CD14-positive monocyte (primary cell): ENCODE data around the gene ZFYVE28. TPM values are rescaled to one million over a fixed set of nuclear protein-coding genes. Genes with fewer than 3 reads are reported as not detected.

ENCODE experiments used
- DNase-seq, 3 donors: peaks; one replicate each; pipeline ENCODE4 v3.0.0-alpha.2; 2011 to 2022
- H2AFZ ChIP-seq: 2 replicates; pipeline ENCODE4 v1.6.0; 2012; ENCODE audit warnings: mild to moderate bottlenecking, low read depth, low read length, inconsistent platforms; ENCODE audit not compliant: insufficient read depth, poor library complexity, severe bottlenecking
- H3K27ac ChIP-seq, 2 donors: 1 replicate in 1 of 2; 2 replicates in 1 of 2; pipeline ENCODE4 v1.5.1; 2012 to 2013; ENCODE audit warnings: low read length in 2 of 2, control low read depth in 1 of 2, inconsistent platforms in 1 of 2, low read depth in 1 of 2, mild to moderate bottlenecking in 1 of 2
- H3K27me3 ChIP-seq, 2 donors: one replicate each; pipeline versions ENCODE4 v1.6.0 to v1.6.1; 2011 to 2013; ENCODE audit warnings: low read length in 2 of 2; ENCODE audit not compliant: control insufficient read depth in 2 of 2, insufficient read depth in 2 of 2
- H3K36me3 ChIP-seq, 2 donors: replicated peaks in 1 of 2; 1 replicate in 1 of 2; 2 replicates in 1 of 2; pipeline versions ENCODE4 v1.5.1 to v1.6.1; 2012 to 2013; ENCODE audit warnings: low read length in 2 of 2, control low read depth in 1 of 2, inconsistent platforms in 1 of 2, mild to moderate bottlenecking in 1 of 2; ENCODE audit not compliant: insufficient read depth in 2 of 2, control insufficient read depth in 1 of 2
- H3K4me1 ChIP-seq, 2 donors: 1 replicate in 1 of 2; 2 replicates in 1 of 2; pipeline versions ENCODE4 v1.5.1 to v1.6.1; 2012 to 2013; ENCODE audit warnings: low read length in 2 of 2, control low read depth in 1 of 2, inconsistent platforms in 1 of 2, mild to moderate bottlenecking in 1 of 2, moderate library complexity in 1 of 2; ENCODE audit not compliant: insufficient read depth in 2 of 2, control insufficient read depth in 1 of 2
- H3K4me2 ChIP-seq: replicated peaks from 2 replicates; pipeline ENCODE3; 2012; ENCODE audit warnings: low read length, moderate library complexity, mild to moderate bottlenecking; ENCODE audit not compliant: poor library complexity, severe bottlenecking; ENCODE audit errors: extremely low read depth
- H3K4me3 ChIP-seq, 3 experiments: fragments of 200-600 bp in 1 of 3; sonication (generic) in 1 of 3; replicated peaks in 1 of 3; 1 replicate in 2 of 3; 2 replicates in 1 of 3; pipeline ENCODE4 v1.5.1; 2011 to 2013; ENCODE audit warnings: low read length in 3 of 3, mild to moderate bottlenecking in 3 of 3, control low read depth in 2 of 3, low read depth in 2 of 3, inconsistent platforms in 1 of 3, moderate library complexity in 1 of 3
- H3K79me2 ChIP-seq: 2 replicates; pipeline ENCODE4 v1.6.0; 2012; ENCODE audit warnings: mild to moderate bottlenecking, control low read depth, inconsistent platforms, low read length, moderate library complexity; ENCODE audit not compliant: insufficient read depth
- H3K9ac ChIP-seq: 2 replicates; pipeline ENCODE4 v1.6.0; 2017; ENCODE audit warnings: low read length, mild to moderate bottlenecking; ENCODE audit not compliant: insufficient read depth, poor library complexity, severe bottlenecking
- H3K9me3 ChIP-seq, 2 donors: replicated peaks in 1 of 2; 1 replicate in 1 of 2; 2 replicates in 1 of 2; pipeline versions ENCODE4 v1.5.1 to v1.6.1; 2012 to 2013; ENCODE audit warnings: low read length in 2 of 2, control low read depth in 1 of 2; ENCODE audit not compliant: control insufficient read depth in 1 of 2, insufficient read depth in 1 of 2
- H4K20me1 ChIP-seq: 2 replicates; pipeline ENCODE4 v1.6.0; 2012; ENCODE audit warnings: mild to moderate bottlenecking, low read length, control low read depth, moderate library complexity; ENCODE audit not compliant: insufficient read depth
- H3K27ac Mint-ChIP-seq, 7 donors: one replicate each; pipeline ENCODE4 v1.8.0; 2020; ENCODE audit warnings: mild to moderate bottlenecking in 7 of 7, mixed read lengths in 7 of 7, moderate library complexity in 6 of 7, inconsistent platforms in 2 of 7
- H3K27me3 Mint-ChIP-seq, 3 donors: one replicate each; pipeline ENCODE4 v1.8.0; 2021 to 2022; ENCODE audit warnings: low read depth in 3 of 3, mild to moderate bottlenecking in 3 of 3, mixed read lengths in 3 of 3, moderate library complexity in 3 of 3, inconsistent platforms in 1 of 3
- H3K36me3 Mint-ChIP-seq, 2 donors: one replicate each; pipeline ENCODE4 v1.8.0; 2020; ENCODE audit warnings: mixed read lengths in 2 of 2, inconsistent platforms in 1 of 2, mild to moderate bottlenecking in 1 of 2
- H3K4me1 Mint-ChIP-seq: one replicate; pipeline ENCODE4 v1.8.0; 2020; ENCODE audit warnings: mild to moderate bottlenecking, mixed read lengths
- H3K4me3 Mint-ChIP-seq, 2 donors: one replicate each; pipeline ENCODE4 v1.8.0; 2020; ENCODE audit warnings: mild to moderate bottlenecking in 2 of 2, mixed read lengths in 2 of 2, moderate library complexity in 1 of 2
- H3K9me3 Mint-ChIP-seq, 7 donors: one replicate each; pipeline ENCODE4 v1.8.0; 2020 to 2022; ENCODE audit warnings: mixed read lengths in 7 of 7, mild to moderate bottlenecking in 6 of 7, moderate library complexity in 6 of 7, inconsistent platforms in 2 of 7
- WGBS: methylation state at CpG from one replicate; pipeline ENCODE4 v1.1.5; 2013; ENCODE audit warnings: missing lambda C conversion rate; ENCODE audit not compliant: insufficient coverage; 5-methylcytosine and 5-hydroxymethylcytosine counted together
- intact Hi-C, 2 donors: fragments of 100-400 bp; cut with micrococcal nuclease; formaldehyde crosslinking; loops; one replicate each; pipeline versions ENCODE4 v1.15.0 to v1.15.1; 2023
- polyA plus RNA-seq, 3 donors: library from polyadenylated mRNA; depleted of rRNA in 1 of 3; unstranded in 2 of 3; stranded (reverse) in 1 of 3; fragments of 300-500 nt in 2 of 3; fragments of >200 nt in 1 of 3; fragmentation: Illumina TruSeq in 2 of 3; gene quantifications; 1 replicate in 2 of 3; 2 replicates in 1 of 3; pipeline ENCODE4 v1.2.3, GENCODE V29; 2012 to 2021
- TF ChIP-seq, protein P1 (sequence below): fragments of 200-600 bp; IDR thresholded peaks from one replicate; pipeline ENCODE4 v1.8.0; 2022; ENCODE audit warnings: antibody characterized with exemption, mild to moderate bottlenecking

ZFYVE28 gene
- polyA plus RNA-seq, 3 donors = 1.0 to 4.4 (median 1.1) TPM

DNA sequence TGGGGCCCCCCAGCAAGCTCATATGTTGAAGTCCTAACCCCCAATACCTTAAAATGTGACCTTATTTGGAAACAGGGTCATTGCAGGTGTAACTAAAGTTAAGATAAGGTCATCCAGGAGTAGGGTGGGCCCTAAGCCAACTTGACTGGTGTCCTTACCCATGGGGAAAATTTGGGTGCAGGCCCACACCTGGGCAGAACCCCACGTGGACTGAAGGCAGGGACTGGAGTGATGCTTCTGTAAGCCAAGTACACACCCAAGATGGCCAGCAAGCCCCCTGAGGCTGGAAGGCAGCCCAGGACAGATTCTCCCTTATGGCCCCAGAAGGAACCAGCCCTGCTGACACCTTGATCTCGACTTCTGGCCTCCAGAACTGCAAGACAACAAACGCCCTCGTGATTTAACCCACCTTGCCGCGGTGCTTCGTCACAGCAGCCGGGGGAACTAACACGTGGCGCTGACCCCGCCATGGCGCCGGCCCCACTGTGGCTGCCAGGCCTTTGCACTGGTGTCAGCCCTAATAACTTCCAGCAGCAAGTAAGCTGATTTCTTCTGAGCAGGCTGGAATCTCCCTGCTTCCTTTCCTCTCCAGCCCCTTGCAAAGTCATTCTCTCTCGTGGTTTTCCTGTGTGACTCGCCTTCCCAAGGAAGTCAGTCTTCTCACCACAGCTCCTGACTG lies 133.4 kb downstream of the ZFYVE28 start:
- H4K20me1 ChIP-seq = no peaks in the 10 kb centered on the region
- no peak overlapping the region for H2AFZ ChIP-seq
- DNase-seq = no peak
- H3K27me3 ChIP-seq = no peaks in the 10 kb centered on the region
- no peak overlapping the region for H3K9ac ChIP-seq
- no peak overlapping the region for H3K4me3 ChIP-seq
- Mint-ChIP-seq H3K27me3 (peaks cover 0 to 6% (median 6%) of the 10 kb centered on the region in 3 donors), H3K9me3 (peaks cover 0 to 3% (median 0%) of the 10 kb centered on the region in 7 donors), H3K4me3 (no peak overlapping the region), H3K4me1 (peaks cover 11% of the 10 kb centered on the region), H3K27ac (no peak overlapping the region), H3K36me3 (no peaks in the 10 kb centered on the region)
- TF ChIP-seq, protein P1, sequence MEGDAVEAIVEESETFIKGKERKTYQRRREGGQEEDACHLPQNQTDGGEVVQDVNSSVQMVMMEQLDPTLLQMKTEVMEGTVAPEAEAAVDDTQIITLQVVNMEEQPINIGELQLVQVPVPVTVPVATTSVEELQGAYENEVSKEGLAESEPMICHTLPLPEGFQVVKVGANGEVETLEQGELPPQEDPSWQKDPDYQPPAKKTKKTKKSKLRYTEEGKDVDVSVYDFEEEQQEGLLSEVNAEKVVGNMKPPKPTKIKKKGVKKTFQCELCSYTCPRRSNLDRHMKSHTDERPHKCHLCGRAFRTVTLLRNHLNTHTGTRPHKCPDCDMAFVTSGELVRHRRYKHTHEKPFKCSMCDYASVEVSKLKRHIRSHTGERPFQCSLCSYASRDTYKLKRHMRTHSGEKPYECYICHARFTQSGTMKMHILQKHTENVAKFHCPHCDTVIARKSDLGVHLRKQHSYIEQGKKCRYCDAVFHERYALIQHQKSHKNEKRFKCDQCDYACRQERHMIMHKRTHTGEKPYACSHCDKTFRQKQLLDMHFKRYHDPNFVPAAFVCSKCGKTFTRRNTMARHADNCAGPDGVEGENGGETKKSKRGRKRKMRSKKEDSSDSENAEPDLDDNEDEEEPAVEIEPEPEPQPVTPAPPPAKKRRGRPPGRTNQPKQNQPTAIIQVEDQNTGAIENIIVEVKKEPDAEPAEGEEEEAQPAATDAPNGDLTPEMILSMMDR = no peak
- no peaks in the 10 kb centered on the region for H3K79me2 ChIP-seq
- H3K9me3 ChIP-seq = no peaks in the 10 kb centered on the region
- intact Hi-C loops = no loop called here
- H3K4me1 ChIP-seq = no peaks in the 10 kb centered on the region
- no peak overlapping the region for H3K27ac ChIP-seq
- 65% methylated on average over 15 of the region's 15 CpGs for WGBS
- H3K36me3 ChIP-seq = no peaks in the 10 kb centered on the region
- no peak overlapping the region for H3K4me2 ChIP-seq

DNA sequence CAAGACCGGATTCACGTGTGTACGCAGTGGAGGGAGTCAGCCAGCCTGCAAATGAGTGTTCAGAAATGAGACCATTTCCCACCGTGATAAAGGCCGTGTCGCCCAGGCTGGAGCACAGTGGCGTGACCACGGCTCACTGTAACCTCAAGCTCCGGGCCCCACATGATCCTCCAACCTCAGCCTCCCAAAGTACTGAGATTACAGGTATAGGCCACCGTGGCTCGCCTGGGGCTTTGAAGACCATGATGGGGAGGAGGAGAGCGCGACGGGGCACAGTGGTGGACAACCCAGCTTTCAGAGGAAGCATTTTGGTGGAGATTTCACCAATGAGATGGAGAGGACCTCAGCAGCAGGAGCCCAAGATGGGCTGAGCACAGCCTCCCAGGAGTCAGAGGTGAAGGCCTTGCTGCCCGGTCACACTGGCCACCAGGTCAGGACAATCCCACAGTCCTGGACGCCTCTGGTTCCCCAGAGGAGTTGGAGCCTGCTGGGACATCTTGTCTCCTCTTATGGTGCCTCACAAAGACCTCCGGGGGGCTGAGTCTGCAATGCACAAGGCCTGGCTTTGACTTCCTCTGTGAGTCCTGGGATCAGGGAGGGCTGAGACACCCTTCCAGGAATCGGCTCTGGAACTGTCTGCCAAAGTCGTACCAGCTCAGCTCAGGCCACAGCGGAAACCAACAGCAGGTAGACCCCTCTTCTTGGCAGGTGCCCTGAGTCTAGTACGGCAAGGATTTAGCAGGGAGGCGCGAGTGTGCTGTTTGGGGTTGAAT lies 134.1 kb downstream of the ZFYVE28 start:
- H3K9me3 ChIP-seq = no peaks in the 10 kb centered on the region
- no peak overlapping the region for H3K27ac ChIP-seq
- H3K4me2 ChIP-seq = no peak overlapping the region
- DNase-seq = no peak
- no peak overlapping the region for H2AFZ ChIP-seq
- Mint-ChIP-seq H3K27ac (peak overlapping the region in 1 of 7 donors; percentile 38), H3K9me3 (peaks cover 0 to 3% (median 0%) of the 10 kb centered on the region in 7 donors), H3K36me3 (no peaks in the 10 kb centered on the region), H3K4me1 (peaks cover 11% of the 10 kb centered on the region), H3K27me3 (peaks cover 0 to 6% (median 6%) of the 10 kb centered on the region in 3 donors), H3K4me3 (no peak overlapping the region)
- no peaks in the 10 kb centered on the region for H3K4me1 ChIP-seq
- no peaks in the 10 kb centered on the region for H4K20me1 ChIP-seq
- TF ChIP-seq, protein P1 = no peak
- no peak overlapping the region for H3K4me3 ChIP-seq
- no peak overlapping the region for H3K9ac ChIP-seq
- no peaks in the 10 kb centered on the region for H3K27me3 ChIP-seq
- no peaks in the 10 kb centered on the region for H3K36me3 ChIP-seq
- intact Hi-C loops = no loop called here
- 92% methylated on average over 16 of the region's 23 CpGs for WGBS
- no peaks in the 10 kb centered on the region for H3K79me2 ChIP-seq
